ENCODE results near the gene SLC26A1.
"Not testable (repeated sequence)": the region's sequence is repeated elsewhere in the genome, so short reads cannot be mapped to it uniquely, and the experiment has no call there.

The SLC26A1 gene

GRCh38 chr4:952881-953573 is 40.2 kb downstream of the SLC26A1 start:
- DNase-seq (ENCODE audit: low read depth) = no peak

GRCh38 chr4:951594-952468 is 41.4 kb downstream of the SLC26A1 start:
- no peak for DNase-seq (ENCODE audit: low read depth)

DNA sequence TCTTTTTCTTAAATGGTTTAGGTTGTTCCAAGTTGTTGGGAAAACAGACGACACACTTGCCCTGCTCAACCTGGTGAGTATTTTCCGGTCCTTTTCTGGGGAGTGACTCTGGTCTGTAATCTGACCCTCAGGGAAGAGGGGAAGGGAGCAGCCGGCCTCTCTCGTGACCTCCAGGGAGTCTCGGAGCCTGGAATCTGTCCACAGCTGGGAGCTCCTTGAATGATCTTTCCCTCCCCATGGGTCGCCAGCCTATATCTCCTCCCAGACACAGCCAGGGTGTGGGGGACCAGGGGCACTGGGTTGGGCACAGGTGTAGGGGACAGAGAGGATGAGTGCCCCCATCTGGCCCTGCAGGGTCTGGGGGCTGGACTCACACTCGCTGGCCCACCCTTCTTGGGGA is 42.0 kb downstream of the SLC26A1 start:
- no peak for DNase-seq (ENCODE audit: low read depth)

GRCh38 chr4:950136-951020 is 42.8 kb downstream of the SLC26A1 start:
- no peak for DNase-seq (ENCODE audit: low read depth)

DNA sequence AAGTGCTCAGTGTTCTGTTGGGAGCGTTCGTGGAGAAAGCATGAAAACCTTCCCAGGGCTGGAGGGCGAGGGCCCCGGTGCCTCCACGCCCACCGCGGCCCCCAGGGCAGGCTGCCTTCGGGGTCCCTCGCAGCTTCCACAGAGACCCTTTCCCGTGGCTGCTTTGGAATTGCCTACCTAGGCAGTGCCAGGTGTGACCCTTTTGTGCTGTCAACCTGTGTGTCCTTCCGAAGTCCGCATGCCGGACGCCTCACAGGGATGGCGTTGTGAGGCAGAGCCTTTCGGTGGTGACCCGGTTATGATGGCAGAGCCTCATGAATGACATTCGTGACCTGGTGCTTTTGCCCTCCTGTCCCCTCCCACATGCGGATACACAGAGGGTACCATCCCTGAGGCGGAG is 43.5 kb downstream of the SLC26A1 start:
- DNase-seq (ENCODE audit: low read depth) = no peak

DNA sequence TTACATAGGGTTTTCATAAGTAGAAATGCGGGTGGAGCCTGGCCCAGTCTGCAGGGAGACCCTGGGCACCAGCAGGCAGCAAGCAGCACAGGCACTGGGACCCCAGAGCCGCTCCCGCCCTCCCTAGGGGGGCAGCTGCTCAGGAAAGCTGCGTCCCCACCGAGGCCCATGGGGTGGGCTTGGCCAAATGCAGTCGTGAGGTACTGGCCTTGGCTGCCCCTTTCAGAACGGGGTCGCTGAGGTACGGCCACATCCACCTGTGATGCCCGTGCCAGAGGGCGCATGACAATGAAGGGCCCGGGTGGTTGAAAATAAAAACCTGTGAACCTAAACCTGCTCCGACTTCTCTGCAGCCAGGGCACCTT is 44.3 kb downstream of the SLC26A1 start:
- no peak for DNase-seq (ENCODE audit: low read depth)

DNA sequence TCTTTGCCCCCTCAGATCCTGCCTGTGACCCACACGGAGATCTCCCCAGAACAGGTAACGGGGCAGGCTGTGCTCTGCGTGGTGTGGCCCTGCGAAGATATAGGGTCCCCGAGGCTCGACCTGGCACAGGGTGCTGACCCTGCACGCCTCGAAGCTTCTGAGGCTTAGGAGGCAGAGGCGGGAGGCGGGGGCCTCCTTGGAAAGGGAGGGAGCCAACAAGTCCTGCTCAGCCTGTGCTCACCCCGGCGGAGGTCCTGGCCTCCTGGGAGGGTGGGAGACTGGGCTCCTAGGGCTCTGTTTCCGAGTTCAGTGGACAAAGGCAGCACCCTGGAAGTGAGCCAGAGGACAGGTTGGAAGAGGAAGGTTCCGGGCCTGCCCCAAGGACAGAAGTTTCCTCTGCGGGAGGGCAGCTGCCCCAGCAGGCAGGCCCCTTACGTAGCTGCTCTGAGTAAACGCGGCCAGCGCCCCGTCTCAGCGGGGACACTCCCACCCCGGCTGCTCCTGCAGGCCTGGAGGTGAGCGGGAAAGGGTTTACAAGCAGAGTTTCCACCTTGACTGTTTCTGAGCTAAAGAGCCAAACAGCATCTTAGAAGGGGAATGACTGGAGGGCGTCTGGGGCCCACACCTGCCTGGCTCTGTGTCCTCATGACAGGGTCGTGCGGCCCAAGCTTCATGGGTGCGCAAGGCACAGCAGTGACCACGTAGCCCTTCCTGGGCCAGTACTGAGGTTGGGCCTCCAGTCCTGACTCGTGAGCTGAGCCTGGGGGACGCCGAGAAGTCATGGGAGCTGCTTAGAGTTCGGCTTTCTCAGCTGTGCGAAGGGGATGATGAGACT is 44.9 kb downstream of the SLC26A1 start:
- DNase-seq (ENCODE audit: low read depth) = no peak

GRCh38 chr4:947491-947971 is 45.7 kb downstream of the SLC26A1 start:
- no peak for DNase-seq (ENCODE audit: low read depth)

DNA sequence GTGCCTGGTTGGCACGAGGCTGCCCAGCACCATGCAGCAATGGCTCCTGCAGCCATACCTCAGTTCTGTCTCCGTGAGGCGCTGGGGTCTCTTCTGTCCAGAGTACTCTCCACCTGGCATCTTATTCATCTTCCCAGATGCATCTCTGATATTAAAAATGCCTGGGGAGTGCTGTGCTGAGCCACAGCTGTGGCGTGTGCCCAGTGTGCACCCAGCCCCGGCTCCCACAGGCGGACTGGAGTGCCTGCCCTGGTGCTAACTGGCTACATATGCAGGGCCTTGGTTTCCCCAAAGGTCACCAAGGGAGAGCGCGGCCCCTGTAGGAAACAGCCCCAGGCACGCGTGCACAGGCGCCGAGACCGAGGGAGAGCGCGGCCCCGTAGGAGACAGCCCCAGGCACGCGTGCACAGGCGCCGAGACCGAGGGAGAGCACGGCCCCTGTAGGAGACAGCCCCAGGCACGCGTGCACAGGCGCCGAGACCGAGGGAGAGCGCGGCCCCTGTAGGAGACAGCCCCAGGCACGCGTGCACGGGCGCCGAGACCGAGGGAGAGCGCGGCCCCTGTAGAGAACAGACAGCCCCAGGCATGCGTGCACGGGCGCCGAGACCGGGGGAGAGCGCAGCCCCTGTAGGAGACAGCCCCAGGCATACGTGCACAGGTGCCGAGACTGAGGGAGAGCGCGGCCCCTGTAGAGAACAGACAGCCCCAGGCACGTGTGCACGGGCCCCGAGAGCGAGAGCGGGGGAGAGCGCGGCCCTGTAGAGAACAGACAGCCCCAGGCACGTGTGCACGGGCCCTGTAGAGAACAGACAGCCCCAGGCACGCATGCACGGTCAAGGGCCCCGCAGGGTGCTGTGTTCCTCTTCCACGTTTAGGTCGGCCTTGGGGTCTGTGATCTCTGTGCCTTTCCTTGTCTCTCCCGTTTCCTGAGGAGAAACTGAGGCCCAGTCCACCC is 46.4 kb downstream of the SLC26A1 start:
- no peak for DNase-seq (ENCODE audit: low read depth)

DNA sequence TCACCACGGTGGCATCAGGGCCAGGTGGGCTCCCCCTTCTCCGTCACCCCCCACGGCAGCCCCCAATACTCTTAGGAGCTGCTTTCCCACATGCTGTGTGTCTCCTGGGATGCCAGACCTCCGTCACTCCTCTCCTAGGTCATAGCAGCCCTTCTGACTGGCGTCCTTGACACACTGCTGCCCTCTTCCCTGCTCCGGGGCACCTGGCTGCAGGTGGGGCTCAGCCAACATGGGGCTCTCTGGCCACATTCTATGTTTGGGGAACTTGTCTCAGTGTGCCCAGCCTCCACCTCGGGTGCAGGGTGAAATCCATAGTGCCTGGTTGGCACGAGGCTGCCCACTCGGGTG is 47.1 kb downstream of the SLC26A1 start:
- no peak for DNase-seq (ENCODE audit: low read depth)

- no peak for DNase-seq (ENCODE audit: low read depth)
These were observed 47.7 kb downstream of the SLC26A1 start for GRCh38 chr4:945274-946102.

DNA sequence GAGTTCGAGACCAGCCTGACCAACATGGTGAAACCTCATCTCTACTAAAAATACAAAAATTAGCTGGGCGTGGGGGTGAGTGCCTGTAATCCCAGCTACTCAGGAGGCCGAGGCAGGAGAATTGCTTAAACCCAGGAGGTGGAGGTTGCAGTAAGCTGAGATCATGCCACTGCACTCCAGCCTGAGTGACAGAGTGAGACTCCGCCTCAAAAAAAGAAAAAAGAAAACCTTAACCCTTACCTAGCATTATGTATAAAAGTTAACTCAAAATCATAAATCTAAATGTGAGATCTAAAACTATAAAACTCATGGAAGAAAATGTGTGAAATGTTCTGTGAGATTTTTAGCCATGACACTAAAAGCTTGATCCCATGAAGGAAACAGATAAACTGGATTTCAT is 53.7 kb downstream of the SLC26A1 start:
- DNase-seq (ENCODE audit: low read depth) = not testable (repeated sequence)

Measured in T-helper 22 cell (primary cell).